Stimulated activated CD8-positive, alpha-beta memory T cell treated with anti-CD3 and anti-CD28 coated beads, Interleukin-12 subunit alpha, Interleukin-12 subunit beta, amount 100 ng/mL, for 24 hours (primary cell): Measurements from ENCODE around the gene SPANXN5.
"Not testable (repeated sequence)": the region's sequence is repeated elsewhere in the genome, so short reads cannot be mapped to it uniquely, and the experiment has no call there.

ENCODE experiments used
- DNase-seq: peaks from one replicate; pipeline ENCODE4 v3.0.0-alpha.2; 2020; ENCODE audit errors: extremely low read depth

SPANXN5 gene, protein sequence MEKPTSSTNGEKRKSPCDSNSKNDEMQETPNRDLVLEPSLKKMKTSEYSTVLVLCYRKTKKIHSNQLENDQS

DNA sequence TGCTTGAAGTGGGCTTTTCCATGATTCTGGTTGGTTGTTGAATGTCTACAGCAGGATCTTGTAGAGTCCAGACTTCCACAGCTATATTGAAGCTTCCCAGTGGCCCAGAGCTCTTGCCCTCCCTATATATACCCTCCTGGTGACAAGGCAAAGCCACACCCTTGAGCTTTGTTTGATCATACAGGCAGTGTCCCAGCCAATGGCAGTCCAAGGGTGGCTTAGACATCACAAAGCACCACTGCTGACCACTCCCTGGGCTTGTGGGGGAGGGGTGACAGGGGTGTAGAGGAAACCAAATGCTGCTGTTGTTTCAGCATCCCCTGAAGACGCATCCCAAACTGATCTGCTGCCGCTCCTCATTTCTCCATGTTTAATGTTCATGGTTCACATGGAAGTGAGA is at the start of gene SPANXN5:
Gene SPANXN5, minus strand, starts transcription at position 101 of the 400 bp plus-strand sequence. Its CDS starts 79 bp downstream, at position 22.
- not testable (repeated sequence) for DNase-seq

DNA sequence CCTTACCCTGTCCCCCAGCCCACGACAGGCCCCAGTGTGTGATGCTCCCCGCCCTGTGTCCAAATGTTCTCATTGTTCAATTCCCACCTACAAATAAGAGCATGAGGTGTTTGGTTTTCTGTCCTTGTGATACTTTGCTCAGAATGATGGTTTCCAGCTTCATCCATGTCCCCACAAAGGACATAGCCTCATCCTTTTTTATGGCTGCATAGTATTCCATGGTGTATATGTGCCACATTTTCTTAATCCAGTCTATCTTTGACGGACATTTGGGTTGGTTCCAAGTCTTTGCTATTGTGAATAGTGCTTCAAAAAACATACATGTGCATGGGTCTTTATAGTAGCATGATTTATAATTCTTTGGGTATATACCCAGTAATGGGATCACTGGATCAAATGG is 46.4 kb upstream of the SPANXN5 start:
- DNase-seq = not testable (repeated sequence)

DNA sequence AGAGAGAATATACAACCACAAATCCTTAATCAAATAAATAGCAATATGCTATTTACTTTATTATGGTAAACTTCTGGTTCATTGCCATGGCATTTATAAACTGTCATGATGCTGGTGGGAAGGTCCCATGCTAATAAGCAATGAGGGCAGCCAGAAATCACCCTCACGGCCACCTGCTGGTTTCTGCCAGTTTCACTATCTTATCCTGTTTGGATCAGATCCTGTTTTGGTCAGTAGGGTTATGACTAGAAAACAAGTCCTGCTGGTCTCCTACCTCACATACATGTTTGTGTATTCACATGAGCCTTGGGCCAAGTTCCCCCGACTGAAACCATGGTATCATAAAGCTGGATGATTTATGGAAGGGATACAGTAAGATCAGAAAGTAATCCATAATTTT is 41.9 kb upstream of the SPANXN5 start:
- no peak for DNase-seq

DNA sequence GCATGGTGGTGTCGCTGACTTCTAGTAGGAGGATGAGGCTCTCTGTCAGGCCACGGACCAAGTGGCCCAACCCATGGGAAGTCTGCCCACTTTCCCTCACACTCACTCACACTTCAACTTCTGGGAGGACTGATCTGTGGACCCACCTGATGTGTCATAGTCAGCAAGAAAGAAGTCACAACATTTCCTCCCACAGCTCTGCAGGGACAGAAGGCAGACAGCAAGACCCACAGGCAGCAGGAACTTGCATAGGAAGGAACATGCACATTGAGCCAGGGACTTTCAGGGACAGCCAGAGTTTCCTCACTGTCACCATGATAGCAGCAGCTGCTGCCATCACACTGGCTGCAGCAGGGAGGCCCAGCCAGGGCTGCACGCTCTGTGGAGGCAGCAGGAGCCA is 33.3 kb upstream of the SPANXN5 start:
- DNase-seq = no peak

DNA sequence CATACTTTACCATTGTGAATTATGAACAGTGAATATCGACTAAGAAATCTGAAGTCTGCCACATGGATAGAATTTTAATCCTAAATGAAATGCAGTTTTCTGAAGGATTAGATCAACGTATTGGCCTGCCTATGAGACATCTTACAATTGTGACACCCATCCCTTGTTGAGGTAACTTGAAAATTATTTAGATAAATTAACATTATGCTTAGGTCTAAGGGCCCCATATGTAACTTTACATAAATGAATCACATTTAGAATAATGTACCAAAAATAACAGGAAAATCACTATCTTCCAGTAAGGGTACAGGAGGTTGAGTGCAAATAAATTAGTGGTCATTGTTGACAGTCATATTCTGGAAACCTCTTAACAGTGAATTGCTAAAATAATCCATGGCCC is 27.4 kb upstream of the SPANXN5 start:
- DNase-seq = no peak

DNA sequence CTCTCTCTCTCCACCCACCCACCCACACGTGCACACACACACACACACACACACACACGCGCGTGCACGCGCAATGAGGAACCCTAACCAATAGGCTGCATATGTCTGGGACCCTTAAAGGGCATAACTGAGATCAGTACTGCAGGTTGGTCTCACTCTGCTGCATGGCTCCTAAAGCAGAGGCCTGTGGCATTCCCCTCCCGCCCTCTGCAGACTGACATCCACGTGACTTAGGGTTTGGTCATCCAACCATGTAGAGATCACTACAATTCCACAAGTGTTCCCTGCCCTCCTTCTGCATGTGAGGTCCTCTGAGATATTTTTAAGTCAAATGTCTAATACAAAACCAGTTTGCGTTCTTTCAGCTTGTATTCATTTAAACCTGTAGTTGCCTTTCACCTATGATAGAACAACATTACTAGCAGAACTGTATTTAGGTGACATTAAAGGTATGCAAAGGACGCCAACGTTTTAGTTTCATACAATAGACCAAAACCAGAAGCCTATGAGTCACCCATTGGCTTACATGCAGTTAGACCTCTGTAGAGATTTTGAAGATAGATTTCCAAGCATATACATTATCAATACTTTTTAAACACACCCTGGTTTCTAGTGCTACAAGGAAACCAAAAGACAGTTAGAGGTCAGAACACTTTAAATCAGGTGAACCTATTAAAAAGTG is 24.0 kb upstream of the SPANXN5 start:
- DNase-seq = no peak

DNA sequence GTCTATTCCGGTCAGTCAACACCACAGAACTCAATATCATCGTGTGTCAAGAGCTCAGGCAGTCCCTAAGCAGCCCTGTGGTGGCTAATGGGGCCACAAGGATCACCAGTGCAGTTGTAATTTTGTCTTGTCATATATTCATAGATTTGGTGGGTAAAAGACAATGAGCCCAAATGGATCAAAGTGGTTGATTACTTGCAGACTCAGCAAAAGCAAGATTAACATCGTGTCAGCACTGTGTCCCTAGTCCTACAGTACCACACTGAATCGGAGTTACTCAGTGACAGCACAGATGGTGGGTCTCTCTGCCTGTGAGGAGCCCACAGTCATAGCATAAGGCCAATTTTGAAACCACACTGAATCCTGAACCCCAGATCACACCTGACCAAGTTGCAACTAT is 22.6 kb upstream of the SPANXN5 start:
- DNase-seq = no peak

DNA sequence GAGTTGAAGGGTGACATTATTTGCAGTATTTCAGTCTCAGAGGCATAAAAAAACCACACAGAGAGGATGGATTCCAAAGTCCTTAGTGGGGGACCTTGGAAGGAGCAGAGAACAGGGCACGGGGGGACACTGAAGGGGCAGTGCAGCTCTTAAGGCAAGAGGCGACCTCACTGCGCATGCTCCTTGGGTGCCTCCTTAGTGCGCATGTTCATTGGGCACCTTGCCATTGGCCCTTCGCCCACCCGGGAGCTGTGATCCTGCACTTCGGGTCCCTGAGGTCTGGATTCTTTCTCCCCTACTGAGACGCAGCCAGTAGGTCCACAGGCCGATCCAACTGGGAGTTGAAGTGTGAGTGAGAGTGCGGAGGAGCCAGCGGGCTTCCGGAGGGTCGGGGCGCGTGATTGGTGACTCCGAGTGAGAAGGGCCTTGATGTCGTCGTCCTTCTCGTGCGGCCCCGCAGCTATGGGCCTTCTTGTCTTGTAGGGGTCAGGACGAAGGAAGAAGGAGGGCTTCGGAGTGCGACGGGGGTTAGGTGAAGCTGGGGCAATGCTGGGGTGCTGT is 13.9 kb upstream of the SPANXN5 start, which contains the start of gene XAGE5:
Gene XAGE5, plus strand, starts transcription at position 223 of the 561 bp plus-strand sequence. CDS start 1,280 bp downstream, outside the sequence.
- DNase-seq = no peak

DNA sequence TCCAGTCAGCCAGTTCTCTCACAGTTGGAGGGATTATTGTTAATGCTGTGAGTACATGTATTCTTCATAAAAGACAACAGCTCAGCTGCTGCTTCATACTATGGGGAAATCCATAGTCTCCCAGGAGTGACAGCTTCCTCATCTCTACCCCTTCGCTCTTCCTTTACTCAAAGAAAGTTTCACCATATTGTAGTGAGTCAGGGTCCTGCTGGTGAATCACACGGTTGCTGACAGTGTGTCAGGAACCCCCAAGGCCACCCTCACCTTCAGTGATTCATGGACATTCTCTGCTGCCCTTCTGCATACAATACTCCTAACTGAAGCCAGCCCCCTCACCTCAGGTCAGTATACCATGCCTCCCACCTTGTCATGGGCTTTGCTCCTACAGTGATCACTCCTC is 7.6 kb upstream of the SPANXN5 start:
- not testable (repeated sequence) for DNase-seq

DNA sequence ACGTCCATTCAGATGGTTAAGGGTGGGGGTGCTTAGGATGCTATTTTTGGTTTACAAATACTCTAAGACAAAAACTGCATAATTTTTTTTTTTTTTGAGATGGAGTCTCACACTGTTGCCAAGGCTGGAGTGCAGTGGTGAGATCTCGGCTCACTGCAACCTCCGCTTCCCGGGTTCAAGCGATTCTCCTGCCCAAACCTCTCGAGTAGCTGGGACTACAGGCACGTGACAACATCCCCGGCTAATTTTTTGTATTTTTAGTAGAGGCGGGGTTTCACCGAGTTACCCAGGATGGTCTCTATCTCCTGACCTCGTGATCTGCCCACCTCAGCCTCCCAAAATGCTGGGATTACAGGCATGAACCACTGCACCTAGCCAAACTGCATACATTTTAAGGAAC is 23.7 kb downstream of the SPANXN5 start:
- DNase-seq = not testable (repeated sequence)

DNA sequence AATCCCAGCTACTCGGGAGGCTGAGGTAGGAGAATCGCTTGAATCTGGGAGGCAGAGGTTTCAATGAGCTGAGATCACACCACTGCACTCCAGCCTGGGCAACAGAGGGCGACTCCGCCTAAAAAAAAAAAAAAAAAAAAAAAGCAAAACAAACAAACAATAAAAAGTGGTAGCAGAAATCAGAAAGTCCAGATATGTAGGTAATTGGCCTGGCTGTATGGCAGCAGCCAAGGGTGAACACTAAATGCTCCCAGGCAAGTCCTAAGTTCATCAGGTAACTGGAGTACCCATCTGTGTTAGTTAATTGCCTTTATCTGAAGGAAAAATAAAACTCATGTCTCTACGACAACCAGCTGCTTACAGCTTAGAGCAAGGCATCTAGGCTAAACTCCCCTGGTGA is 31.2 kb downstream of the SPANXN5 start:
- not testable (repeated sequence) for DNase-seq

DNA sequence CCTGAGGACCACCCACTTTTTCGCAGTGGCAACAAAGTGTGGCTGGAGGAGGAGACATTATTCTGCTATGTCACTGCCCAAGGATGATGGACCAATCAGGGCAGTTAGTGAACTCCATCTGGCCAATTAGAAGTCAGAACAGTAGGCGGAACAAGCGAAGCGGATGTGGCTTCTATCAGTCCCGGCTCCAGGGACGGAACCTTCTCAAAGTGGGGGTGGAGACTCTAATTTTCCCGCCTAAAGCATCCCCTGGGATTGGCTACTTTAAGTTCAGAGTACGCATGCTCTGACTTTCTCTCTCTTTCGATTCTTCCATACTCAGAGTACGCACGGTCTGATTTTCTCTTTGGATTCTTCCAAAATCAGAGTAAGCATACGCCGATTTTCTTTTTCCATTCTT is 46.3 kb downstream of the SPANXN5 start, which contains the start of gene SSX2B:
Gene SSX2B, plus strand, starts transcription at position 301 of the 400 bp plus-strand sequence. CDS start 1,429 bp downstream, outside the sequence.
- not testable (repeated sequence) for DNase-seq
